IPS-18a (cell line): ENCODE results near the gene MYZAP.
A peak's percentile ranks its signal among the peaks of the same experiment; 100 is the strongest.

Experiments
- H3K27ac ChIP-seq: one replicate; pipeline ENCODE4 v1.5.1; 2013; ENCODE audit warnings: low read length
- H3K27me3 ChIP-seq: one replicate; pipeline ENCODE4 v1.6.1; 2013; ENCODE audit warnings: mild to moderate bottlenecking, low read length; ENCODE audit not compliant: control insufficient read depth, insufficient read depth
- H3K36me3 ChIP-seq: one replicate; pipeline ENCODE4 v1.6.1; 2013; ENCODE audit warnings: low read depth, low read length; ENCODE audit not compliant: control insufficient read depth
- H3K4me1 ChIP-seq: one replicate; pipeline ENCODE4 v1.6.1; 2013; ENCODE audit warnings: low read depth, low read length; ENCODE audit not compliant: control insufficient read depth
- H3K4me3 ChIP-seq: one replicate; pipeline ENCODE4 v1.5.1; 2013; ENCODE audit warnings: low read length
- H3K9ac ChIP-seq: one replicate; pipeline ENCODE4 v1.6.1; 2013; ENCODE audit warnings: mild to moderate bottlenecking, low read length, moderate library complexity
- H3K9me3 ChIP-seq: one replicate; pipeline ENCODE4 v1.6.1; 2013; ENCODE audit warnings: low read depth, low read length; ENCODE audit not compliant: control insufficient read depth

The MYZAP gene

GRCh38 chr15:57591822-57592367, at the start of gene MYZAP:
MYZAP (plus strand) TSS chr15:57591904; CDS start chr15:57592035, 131 bp downstream.
- Histone ChIP-seq H3K27me3 (peaks cover 29% of the 10 kb centered on the region), H3K36me3 (no peaks in the 10 kb centered on the region), H3K4me3 (peak within 1 kb of the TSS; percentile 63), H3K4me1 (no peaks in the 10 kb centered on the region), H3K9ac (no peak within 1 kb of the TSS), H3K9me3 (no peaks in the 10 kb centered on the region), H3K27ac (no peak within 1 kb of the TSS)

GRCh38 chr15:57542505-57542817, 49.2 kb upstream of the MYZAP start:
- H3K27ac ChIP-seq, result no peak overlapping the region
- H3K36me3 ChIP-seq, result peaks cover 37% of the 10 kb centered on the region
- H3K4me1 ChIP-seq, result no peaks in the 10 kb centered on the region
- no peaks in the 10 kb centered on the region for H3K9me3 ChIP-seq
- H3K27me3 ChIP-seq, result no peaks in the 10 kb centered on the region
- H3K4me3 ChIP-seq, result no peak overlapping the region
- no peak overlapping the region for H3K9ac ChIP-seq

- no peak overlapping the region for H3K4me3 ChIP-seq
- H3K9ac ChIP-seq, result no peak overlapping the region
- H3K27ac ChIP-seq, result no peak overlapping the region
- no peaks in the 10 kb centered on the region for H3K9me3 ChIP-seq
- H3K36me3 ChIP-seq, result peaks cover 46% of the 10 kb centered on the region
- no peaks in the 10 kb centered on the region for H3K4me1 ChIP-seq
- no peaks in the 10 kb centered on the region for H3K27me3 ChIP-seq
These were observed 46.7 kb upstream of the MYZAP start for GRCh38 chr15:57544848-57545480.

- no peaks in the 10 kb centered on the region for H3K9me3 ChIP-seq
- H3K9ac ChIP-seq, result no peak overlapping the region
- H3K27me3 ChIP-seq, result no peaks in the 10 kb centered on the region
- H3K4me3 ChIP-seq, result no peak overlapping the region
- no peak overlapping the region for H3K27ac ChIP-seq
- peaks cover 47% of the 10 kb centered on the region for H3K36me3 ChIP-seq
- peaks cover 2% of the 10 kb centered on the region for H3K4me1 ChIP-seq
These were observed 45.7 kb upstream of the MYZAP start for GRCh38 chr15:57545995-57546394.

- Histone ChIP-seq H3K27ac (no peak overlapping the region), H3K4me3 (no peak overlapping the region), H3K27me3 (no peaks in the 10 kb centered on the region), H3K9me3 (no peaks in the 10 kb centered on the region), H3K36me3 (peaks cover 47% of the 10 kb centered on the region), H3K9ac (no peak overlapping the region), H3K4me1 (peaks cover 14% of the 10 kb centered on the region)
These were observed 44.4 kb upstream of the MYZAP start for GRCh38 chr15:57547243-57547755.

- Histone ChIP-seq H3K4me3 (no peak overlapping the region), H3K36me3 (peaks cover 47% of the 10 kb centered on the region), H3K4me1 (peaks cover 14% of the 10 kb centered on the region), H3K9ac (no peak overlapping the region), H3K27me3 (no peaks in the 10 kb centered on the region), H3K27ac (no peak overlapping the region), H3K9me3 (no peaks in the 10 kb centered on the region)
These were observed 43.4 kb upstream of the MYZAP start for GRCh38 chr15:57548351-57548750.

GRCh38 chr15:57548835-57549234, 42.9 kb upstream of the MYZAP start:
- no peak overlapping the region for H3K9ac ChIP-seq
- no peaks in the 10 kb centered on the region for H3K27me3 ChIP-seq
- no peak overlapping the region for H3K27ac ChIP-seq
- no peak overlapping the region for H3K4me3 ChIP-seq
- no peaks in the 10 kb centered on the region for H3K9me3 ChIP-seq
- peaks cover 42% of the 10 kb centered on the region for H3K36me3 ChIP-seq
- H3K4me1 ChIP-seq, result peaks cover 14% of the 10 kb centered on the region

- Histone ChIP-seq H3K4me1 (peaks cover 14% of the 10 kb centered on the region), H3K27ac (no peak overlapping the region), H3K4me3 (no peak overlapping the region), H3K9me3 (no peaks in the 10 kb centered on the region), H3K27me3 (no peaks in the 10 kb centered on the region), H3K36me3 (peaks cover 32% of the 10 kb centered on the region), H3K9ac (no peak overlapping the region)
These were observed 41.8 kb upstream of the MYZAP start for GRCh38 chr15:57549935-57550334.

- no peak overlapping the region for H3K4me3 ChIP-seq
- no peaks in the 10 kb centered on the region for H3K27me3 ChIP-seq
- no peak overlapping the region for H3K9ac ChIP-seq
- no peak overlapping the region for H3K27ac ChIP-seq
- peaks cover 14% of the 10 kb centered on the region for H3K4me1 ChIP-seq
- H3K9me3 ChIP-seq, result no peaks in the 10 kb centered on the region
- peaks cover 26% of the 10 kb centered on the region for H3K36me3 ChIP-seq
These were observed 41.1 kb upstream of the MYZAP start for GRCh38 chr15:57550640-57551039.

- Histone ChIP-seq H3K9me3 (no peaks in the 10 kb centered on the region), H3K27ac (no peak overlapping the region), H3K4me3 (no peak overlapping the region), H3K36me3 (peaks cover 19% of the 10 kb centered on the region), H3K4me1 (peaks cover 14% of the 10 kb centered on the region), H3K9ac (no peak overlapping the region), H3K27me3 (no peaks in the 10 kb centered on the region)
These were observed 39.7 kb upstream of the MYZAP start for GRCh38 chr15:57551715-57552677.

GRCh38 chr15:57552678-57553334, 38.9 kb upstream of the MYZAP start:
- Histone ChIP-seq H3K9ac (no peak overlapping the region), H3K36me3 (peaks cover 15% of the 10 kb centered on the region), H3K27me3 (no peaks in the 10 kb centered on the region), H3K9me3 (no peaks in the 10 kb centered on the region), H3K4me1 (peaks cover 14% of the 10 kb centered on the region), H3K4me3 (no peak overlapping the region), H3K27ac (no peak overlapping the region)
